A549 (cell line): Measurements from ENCODE around the gene MEX3B.

Experiments
- BHLHE40 ChIP-seq: IDR thresholded peaks from 2 replicates; pipeline ENCODE4 v1.6.1; 2012; ENCODE audit warnings: low read depth, low read length, inconsistent platforms
- CBX8 ChIP-seq: fragments of 200-600 bp; sonication (generic); IDR thresholded peaks from 2 replicates; pipeline ENCODE4 v1.6.1; 2016
- CEBPB ChIP-seq, 2 experiments: fragments of >200 bp in 1 of 2; sonication (Bioruptor Twin) in 1 of 2; formaldehyde crosslinking in 1 of 2; IDR thresholded peaks; 2 replicates each; pipeline ENCODE4 v1.6.1; 2012 to 2016
- ELK1 ChIP-seq: fragments of 150-350 bp; IDR thresholded peaks from 2 replicates; pipeline ENCODE4 v1.6.1; 2014; ENCODE audit warnings: low read depth, mild to moderate bottlenecking, low read length
- EP300 ChIP-seq, 2 experiments: fragments of >200 bp; sonication (Bioruptor Twin); formaldehyde crosslinking; IDR thresholded peaks; 2 replicates in 1 of 2; 3 replicates in 1 of 2; pipeline ENCODE4 v1.6.1; 2016 to 2017
- MAZ ChIP-seq: fragments of 150-350 bp; IDR thresholded peaks from 2 replicates; pipeline ENCODE4 v1.6.1; 2014; ENCODE audit warnings: antibody characterized with exemption, low read depth, low read length, borderline replicate concordance
- MYC ChIP-seq: IDR thresholded peaks from 2 replicates; pipeline ENCODE4 v1.6.1; 2012; ENCODE audit warnings: mild to moderate bottlenecking, inconsistent platforms, low read length, improper control_type of control experiment, borderline replicate concordance
- NR3C1 ChIP-seq: fragments of >200 bp; sonication (Bioruptor Twin); formaldehyde crosslinking; IDR thresholded peaks from 3 replicates; pipeline ENCODE4 v1.6.1; 2017
- POLR2A ChIP-seq: IDR thresholded peaks from 2 replicates; pipeline ENCODE4 v1.6.1; 2012; ENCODE audit warnings: mild to moderate bottlenecking, low read length
- POLR2AphosphoS2 ChIP-seq: conservative IDR thresholded peaks from 2 replicates; pipeline ENCODE4 v1.6.1; 2012; ENCODE audit warnings: low read length, improper control_type of control experiment, inconsistent platforms
- RAD21 ChIP-seq, 2 experiments: fragments of >200 bp in 1 of 2; sonication (Bioruptor Twin) in 1 of 2; formaldehyde crosslinking in 1 of 2; IDR thresholded peaks in 1 of 2; conservative IDR thresholded peaks in 1 of 2; 2 replicates in 1 of 2; 3 replicates in 1 of 2; pipeline ENCODE4 v1.6.1; 2012 to 2018; ENCODE audit warnings: inconsistent platforms in 1 of 2
- USF2 ChIP-seq: fragments of 450-650 bp; IDR thresholded peaks from 2 replicates; pipeline ENCODE4 v1.6.1; 2014; ENCODE audit warnings: antibody characterized with exemption
- TF ChIP-seq, protein P1 (sequence below): IDR thresholded peaks from 2 replicates; pipeline ENCODE4 v1.6.1; 2012
- TF ChIP-seq, protein P2 (sequence below): fragments of >200 bp; sonication (Bioruptor Twin); formaldehyde crosslinking; IDR thresholded peaks from 3 replicates; pipeline ENCODE4 v1.5.1; 2016

DNA sequence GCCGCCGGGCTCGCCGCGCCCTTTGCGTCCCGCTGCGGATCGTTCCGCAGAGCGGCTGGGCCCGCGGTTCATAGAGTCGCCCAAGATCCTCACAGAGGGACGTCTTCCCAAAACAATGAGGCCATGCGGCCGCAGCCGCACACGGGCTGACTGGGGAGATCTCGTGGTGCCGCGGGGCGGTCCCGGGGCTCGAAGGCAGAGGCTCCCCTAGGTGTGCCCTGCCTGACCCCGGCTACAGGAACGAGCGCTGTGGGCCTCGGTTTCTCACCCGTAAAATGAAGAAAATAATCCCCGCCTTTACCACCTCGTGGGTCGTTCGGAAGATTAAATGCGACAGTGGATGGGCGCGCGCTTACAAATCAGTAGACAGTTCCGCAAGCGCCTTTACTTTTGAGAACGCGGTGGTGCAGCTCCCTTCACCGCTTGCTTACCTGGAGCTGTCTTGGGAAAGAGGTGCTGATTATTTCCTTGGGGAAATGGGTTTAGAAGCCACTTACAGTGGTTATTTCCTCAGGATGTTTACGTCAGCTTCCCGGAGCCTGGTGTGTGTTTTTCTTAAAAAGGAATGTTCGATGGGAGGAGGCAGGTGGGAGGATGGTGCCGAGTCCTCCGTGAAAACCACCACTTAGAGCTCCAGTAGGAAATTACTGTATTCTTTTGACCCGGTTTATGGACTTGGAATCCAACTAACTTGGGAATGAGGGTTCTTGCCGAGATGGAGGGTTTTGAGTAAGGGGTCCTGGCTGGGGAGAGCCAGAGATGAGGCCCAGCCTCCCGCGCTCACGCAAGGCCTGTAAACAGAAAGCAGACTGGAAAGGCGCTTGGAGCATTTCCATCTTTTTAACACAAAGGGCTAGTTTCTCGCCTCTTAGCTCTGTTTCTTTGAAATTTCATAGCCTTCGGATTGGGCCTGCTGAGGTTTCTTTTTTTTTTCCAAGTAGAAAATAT, 1.9 kb upstream of the MEX3B start:
- TF ChIP-seq POLR2A = peak; percentile 62; the same call in 1 of the 2 replicates
- TF ChIP-seq, protein P1, sequence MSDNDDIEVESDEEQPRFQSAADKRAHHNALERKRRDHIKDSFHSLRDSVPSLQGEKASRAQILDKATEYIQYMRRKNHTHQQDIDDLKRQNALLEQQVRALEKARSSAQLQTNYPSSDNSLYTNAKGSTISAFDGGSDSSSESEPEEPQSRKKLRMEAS = peak; percentile 77; the same call in 1 of the 2 replicates
- TF ChIP-seq, protein P2, sequence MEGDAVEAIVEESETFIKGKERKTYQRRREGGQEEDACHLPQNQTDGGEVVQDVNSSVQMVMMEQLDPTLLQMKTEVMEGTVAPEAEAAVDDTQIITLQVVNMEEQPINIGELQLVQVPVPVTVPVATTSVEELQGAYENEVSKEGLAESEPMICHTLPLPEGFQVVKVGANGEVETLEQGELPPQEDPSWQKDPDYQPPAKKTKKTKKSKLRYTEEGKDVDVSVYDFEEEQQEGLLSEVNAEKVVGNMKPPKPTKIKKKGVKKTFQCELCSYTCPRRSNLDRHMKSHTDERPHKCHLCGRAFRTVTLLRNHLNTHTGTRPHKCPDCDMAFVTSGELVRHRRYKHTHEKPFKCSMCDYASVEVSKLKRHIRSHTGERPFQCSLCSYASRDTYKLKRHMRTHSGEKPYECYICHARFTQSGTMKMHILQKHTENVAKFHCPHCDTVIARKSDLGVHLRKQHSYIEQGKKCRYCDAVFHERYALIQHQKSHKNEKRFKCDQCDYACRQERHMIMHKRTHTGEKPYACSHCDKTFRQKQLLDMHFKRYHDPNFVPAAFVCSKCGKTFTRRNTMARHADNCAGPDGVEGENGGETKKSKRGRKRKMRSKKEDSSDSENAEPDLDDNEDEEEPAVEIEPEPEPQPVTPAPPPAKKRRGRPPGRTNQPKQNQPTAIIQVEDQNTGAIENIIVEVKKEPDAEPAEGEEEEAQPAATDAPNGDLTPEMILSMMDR = no peak; the same call in 2 of the 3 replicates
- no peak; the same call in 1 of the 2 replicates for TF ChIP-seq MYC
- TF ChIP-seq RAD21 (conservative IDR thresholded peaks at IDR 0.05 in 1 of 2, IDR thresholded peaks at IDR 0.05 in 1 of 2) = 0 out of 5 replicates have a peak, but pooled peaks of 1 of the 2 experiments have one; percentile 27
- no peak for TF ChIP-seq USF2
- no peak for TF ChIP-seq NR3C1
- no peak for TF ChIP-seq ELK1
- TF ChIP-seq BHLHE40 = no peak
- TF ChIP-seq CBX8 = no peak
- TF ChIP-seq MAZ = no peak
- no peak for TF ChIP-seq POLR2AphosphoS2
- no peak for TF ChIP-seq CEBPB (IDR thresholded peaks at IDR 0.05)
- no peak for TF ChIP-seq EP300 (IDR thresholded peaks at IDR 0.05)
